ENCODE data around the gene CADM2.

GRCh38 chr3:85877631-85878030, 918.8 kb downstream of the CADM2 start:
- no peak for TF ChIP-seq CTCF (IDR thresholded peaks at IDR 0.05; ENCODE audit: extremely low read depth in 1 of 2, insufficient read depth in 1 of 2, low read depth in 1 of 2, low read length in 2 of 2)
- no peak for TF ChIP-seq POLR2A (IDR thresholded peaks at IDR 0.05; ENCODE audit: low read depth, low read length)
- TF ChIP-seq POLR2AphosphoS5 (IDR thresholded peaks at IDR 0.05; ENCODE audit: insufficient read depth, low read depth, low read length) = no peak
- no peak for TF ChIP-seq MYC (IDR thresholded peaks at IDR 0.05; ENCODE audit: low read depth, low read length)
- TF ChIP-seq FOS (IDR thresholded peaks at IDR 0.05; ENCODE audit: borderline replicate concordance, insufficient read depth, low read length) = no peak
- TF ChIP-seq JUN (IDR thresholded peaks at IDR 0.05; ENCODE audit: borderline replicate concordance, insufficient read depth, insufficient read length, low read depth) = no peak
- no peak for TF ChIP-seq EZH2 (IDR thresholded peaks at IDR 0.05; ENCODE audit: borderline replicate concordance, low read depth, low read length, severe bottlenecking)
- no peak for TF ChIP-seq GATA2 (IDR thresholded peaks at IDR 0.05; ENCODE audit: insufficient read depth, insufficient read length, low read depth, low read length)
- TF ChIP-seq, protein P1, sequence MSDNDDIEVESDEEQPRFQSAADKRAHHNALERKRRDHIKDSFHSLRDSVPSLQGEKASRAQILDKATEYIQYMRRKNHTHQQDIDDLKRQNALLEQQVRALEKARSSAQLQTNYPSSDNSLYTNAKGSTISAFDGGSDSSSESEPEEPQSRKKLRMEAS (IDR thresholded peaks at IDR 0.05; ENCODE audit: insufficient read depth, insufficient read length) = no peak
